Urinary bladder (tissue), 4 donors: ENCODE results near the gene IQSEC2. TPM values are rescaled to one million over a fixed set of nuclear protein-coding genes. Genes with fewer than 3 reads are reported as not detected.

ENCODE experiments used
- DNase-seq: peaks from one replicate; pipeline ENCODE4 v3.0.0-alpha.2; 2015; ENCODE audit errors: extremely low spot score
- H3K27ac ChIP-seq: one replicate; pipeline ENCODE4 v1.5.1; 2013; ENCODE audit warnings: low read depth, mild to moderate bottlenecking, moderate library complexity
- H3K36me3 ChIP-seq: one replicate; pipeline ENCODE4 v1.6.1; 2013; ENCODE audit warnings: mild to moderate bottlenecking, moderate library complexity; ENCODE audit not compliant: insufficient read depth
- H3K4me1 ChIP-seq: one replicate; pipeline ENCODE4 v1.6.1; 2013; ENCODE audit warnings: mild to moderate bottlenecking, moderate library complexity; ENCODE audit not compliant: insufficient read depth
- H3K4me3 ChIP-seq: one replicate; pipeline ENCODE4 v1.5.1; 2013; ENCODE audit warnings: low read depth, low read length
- WGBS: extraction: QIAGEN DNeasy Blood & Tissue Kit; methylation state at CpG from one replicate; pipeline ENCODE4 v1.1.7; 2013; 5-methylcytosine and 5-hydroxymethylcytosine counted together
- polyA plus RNA-seq: library from polyadenylated mRNA; stranded (reverse); fragments of 200-250 nt; gene quantifications from one replicate; pipeline ENCODE4 v1.2.3, GENCODE V29; 2013
- total RNA-seq: library from RNA; depleted of rRNA; stranded (reverse); fragments of >200 nt; gene quantifications from one replicate; pipeline ENCODE4 v1.2.3, GENCODE V29; 2014
- donor health status: healthy with polysubstance abuse.
- donor health status: healthy.

The IQSEC2 gene
- total and polyA plus RNA-seq, 2 donors, result 6.6 to 15.7 TPM

- 95% methylated on average over 22 of the region's 22 CpGs for WGBS
Observed at GRCh38 chrX:53254570-53255461, 26.6 kb downstream of the IQSEC2 start.

GRCh38 chrX:53253293-53254020 is 27.9 kb downstream of the IQSEC2 start:
- Histone ChIP-seq H3K27ac (no peak overlapping the region), H3K36me3 (no peaks in the 10 kb centered on the region), H3K4me3 (no peak overlapping the region), H3K4me1 (no peaks in the 10 kb centered on the region)
- 88% methylated on average over 3 of the region's 3 CpGs for WGBS
- DNase-seq, result no peak

More at GRCh38 chrX:53254570-53255461, 26.6 kb downstream of the IQSEC2 start:
- Histone ChIP-seq H3K4me3 (no peak overlapping the region), H3K27ac (no peak overlapping the region), H3K4me1 (no peaks in the 10 kb centered on the region), H3K36me3 (no peaks in the 10 kb centered on the region)
- no peak for DNase-seq

GRCh38 chrX:53251307-53251706 is 30.1 kb downstream of the IQSEC2 start:
- no peak for DNase-seq
- H3K4me3 ChIP-seq, result no peak overlapping the region
- H3K4me1 ChIP-seq, result no peaks in the 10 kb centered on the region
- no peak overlapping the region for H3K27ac ChIP-seq
- WGBS, result 63% methylated on average over 2 of the region's 2 CpGs
- H3K36me3 ChIP-seq, result no peaks in the 10 kb centered on the region

GRCh38 chrX:53250556-53250955 is 30.8 kb downstream of the IQSEC2 start:
- Histone ChIP-seq H3K27ac (no peak overlapping the region), H3K36me3 (no peaks in the 10 kb centered on the region), H3K4me3 (no peak overlapping the region), H3K4me1 (no peaks in the 10 kb centered on the region)
- WGBS, result 92% methylated on average over 19 of the region's 19 CpGs
- no peak for DNase-seq

- WGBS, result 90% methylated on average over 1 of the region's 1 CpG
Observed at GRCh38 chrX:53249408-53250042, 31.9 kb downstream of the IQSEC2 start.

DNA sequence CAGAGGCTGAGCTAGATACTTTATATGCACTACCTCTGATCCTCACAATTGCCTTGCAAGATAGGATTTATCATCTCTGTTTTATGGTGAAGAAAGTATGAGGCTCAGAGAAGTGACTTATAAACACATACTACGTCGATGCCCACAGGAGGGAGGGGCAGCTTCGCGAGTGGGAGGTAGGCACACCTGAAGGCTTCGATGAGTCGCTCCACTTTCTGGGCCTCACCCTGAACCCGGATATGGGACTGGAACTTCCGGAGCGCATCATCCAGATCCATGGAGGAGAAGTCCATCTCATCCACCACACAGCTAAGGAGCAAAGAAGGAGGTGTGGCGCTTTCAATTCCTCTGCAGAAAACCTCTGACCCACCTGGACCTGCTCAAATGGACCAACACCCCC is 33.5 kb downstream of the IQSEC2 start:
- no peak for DNase-seq
- 96% methylated on average over 10 of the region's 10 CpGs for WGBS
- H3K27ac ChIP-seq, result no peak overlapping the region
- H3K36me3 ChIP-seq, result no peaks in the 10 kb centered on the region
- H3K4me3 ChIP-seq, result no peak overlapping the region
- no peaks in the 10 kb centered on the region for H3K4me1 ChIP-seq

More at GRCh38 chrX:53249408-53250042, 31.9 kb downstream of the IQSEC2 start:
- DNase-seq, result no peak
- Histone ChIP-seq H3K36me3 (no peaks in the 10 kb centered on the region), H3K4me1 (no peaks in the 10 kb centered on the region), H3K27ac (no peak overlapping the region), H3K4me3 (no peak overlapping the region)

DNA sequence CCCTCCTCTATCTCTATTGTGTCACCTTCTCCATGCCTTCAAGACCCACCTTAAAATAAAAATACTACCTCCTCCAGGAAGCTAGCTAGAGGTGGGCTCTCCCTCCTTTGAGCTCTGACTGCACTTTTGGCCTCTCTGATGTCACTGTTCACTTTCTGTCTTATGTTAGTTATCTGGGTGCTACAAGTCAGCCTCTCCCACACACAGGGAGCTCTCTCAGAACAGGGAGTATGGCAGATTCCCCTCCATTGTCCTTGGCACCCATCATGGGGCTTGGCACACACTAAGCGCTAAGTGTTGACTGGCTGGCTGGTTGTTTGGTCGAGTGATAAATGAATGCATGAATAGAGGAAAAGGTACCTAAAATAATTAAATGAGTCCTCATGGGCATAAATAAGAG is 35.2 kb downstream of the IQSEC2 start:
- WGBS, result 85% methylated on average over 2 of the region's 2 CpGs
- H3K4me3 ChIP-seq, result no peak overlapping the region

DNA sequence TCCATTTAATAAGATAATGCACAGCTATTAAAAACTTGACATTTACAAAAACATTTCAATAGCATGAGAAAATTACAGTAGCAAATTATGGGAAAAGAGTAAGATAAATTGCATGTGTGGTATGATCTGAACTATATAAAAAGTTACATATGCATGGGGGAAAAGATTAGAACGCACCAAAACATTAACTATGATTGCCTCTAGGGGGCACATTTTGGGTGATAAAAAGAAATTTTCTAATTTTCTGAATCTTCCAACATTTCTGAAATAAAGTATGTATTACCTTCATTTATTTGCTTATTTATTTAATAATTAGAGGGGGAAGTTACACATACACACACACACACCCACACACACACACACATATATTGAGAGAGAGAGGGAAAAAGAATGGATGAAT is 36.8 kb downstream of the IQSEC2 start:
- Histone ChIP-seq H3K4me1 (no peaks in the 10 kb centered on the region), H3K27ac (no peak overlapping the region), H3K4me3 (no peak overlapping the region), H3K36me3 (no peaks in the 10 kb centered on the region)
- DNase-seq, result no peak
- 82% methylated on average over 1 of the region's 1 CpG for WGBS

More for the DNA sequence above, 35.2 kb downstream of the IQSEC2 start:
- Histone ChIP-seq H3K36me3 (no peaks in the 10 kb centered on the region), H3K4me1 (no peaks in the 10 kb centered on the region), H3K27ac (no peak overlapping the region)
- DNase-seq, result no peak

DNA sequence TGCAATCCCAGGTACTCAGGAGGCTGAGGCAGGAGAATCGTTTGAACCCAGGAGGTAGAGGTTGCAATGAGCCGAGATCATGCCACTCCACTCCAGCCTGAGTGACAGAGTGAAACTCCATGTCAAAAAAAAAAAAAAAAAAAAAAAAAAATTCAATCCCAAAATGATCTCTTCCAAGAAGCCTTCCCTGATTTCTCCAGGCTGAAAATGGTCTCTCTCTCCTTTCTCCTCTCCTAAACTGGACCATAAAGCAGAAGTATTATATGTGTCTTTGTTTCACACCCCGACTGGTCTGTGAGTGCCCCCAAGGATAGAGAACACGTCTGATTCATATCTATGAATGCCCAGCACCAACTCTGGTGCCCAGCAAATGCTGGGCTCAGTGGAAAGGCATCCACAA is 39.1 kb downstream of the IQSEC2 start:
- H3K36me3 ChIP-seq, result peaks cover 2% of the 10 kb centered on the region
- 90% methylated on average over 4 of the region's 4 CpGs for WGBS

DNA sequence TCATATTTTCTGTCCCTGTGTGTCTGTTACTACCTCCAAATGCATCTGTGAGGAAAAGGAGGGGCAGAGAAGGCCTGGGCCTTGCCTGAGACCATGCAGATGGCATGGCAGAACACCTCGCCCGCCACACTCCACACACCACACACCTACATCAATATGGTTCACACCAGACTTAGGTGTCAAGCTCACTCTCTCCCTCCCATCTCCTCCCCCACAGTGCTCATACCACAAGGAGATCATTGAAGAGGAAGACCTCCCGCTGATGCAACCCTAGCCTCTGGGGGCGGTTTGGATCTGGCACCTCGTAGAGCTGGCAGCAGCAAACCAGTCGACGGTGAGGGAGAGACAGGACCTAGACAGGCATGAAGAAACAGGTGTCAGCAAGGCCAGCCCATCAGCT is 39.8 kb downstream of the IQSEC2 start:
- DNase-seq, result no peak
- peaks cover 2% of the 10 kb centered on the region for H3K36me3 ChIP-seq
- 91% methylated on average over 7 of the region's 7 CpGs for WGBS
- no peaks in the 10 kb centered on the region for H3K4me1 ChIP-seq
- H3K4me3 ChIP-seq, result no peak overlapping the region
- H3K27ac ChIP-seq, result no peak overlapping the region

More for the DNA sequence above, 39.1 kb downstream of the IQSEC2 start:
- H3K4me3 ChIP-seq, result no peak overlapping the region
- H3K27ac ChIP-seq, result no peak overlapping the region
- no peaks in the 10 kb centered on the region for H3K4me1 ChIP-seq
- DNase-seq, result no peak

- Histone ChIP-seq H3K4me3 (no peak overlapping the region), H3K4me1 (no peaks in the 10 kb centered on the region), H3K36me3 (peaks cover 2% of the 10 kb centered on the region), H3K27ac (no peak overlapping the region)
- no peak for DNase-seq
- WGBS, result 67% methylated on average over 6 of the region's 6 CpGs
Observed at GRCh38 chrX:53239474-53239873, 41.9 kb downstream of the IQSEC2 start.

- WGBS, result 74% methylated on average over 10 of the region's 10 CpGs
- no peak overlapping the region for H3K4me3 ChIP-seq
- DNase-seq, result no peak
Observed at GRCh38 chrX:53237056-53237455, 44.3 kb downstream of the IQSEC2 start.

DNA sequence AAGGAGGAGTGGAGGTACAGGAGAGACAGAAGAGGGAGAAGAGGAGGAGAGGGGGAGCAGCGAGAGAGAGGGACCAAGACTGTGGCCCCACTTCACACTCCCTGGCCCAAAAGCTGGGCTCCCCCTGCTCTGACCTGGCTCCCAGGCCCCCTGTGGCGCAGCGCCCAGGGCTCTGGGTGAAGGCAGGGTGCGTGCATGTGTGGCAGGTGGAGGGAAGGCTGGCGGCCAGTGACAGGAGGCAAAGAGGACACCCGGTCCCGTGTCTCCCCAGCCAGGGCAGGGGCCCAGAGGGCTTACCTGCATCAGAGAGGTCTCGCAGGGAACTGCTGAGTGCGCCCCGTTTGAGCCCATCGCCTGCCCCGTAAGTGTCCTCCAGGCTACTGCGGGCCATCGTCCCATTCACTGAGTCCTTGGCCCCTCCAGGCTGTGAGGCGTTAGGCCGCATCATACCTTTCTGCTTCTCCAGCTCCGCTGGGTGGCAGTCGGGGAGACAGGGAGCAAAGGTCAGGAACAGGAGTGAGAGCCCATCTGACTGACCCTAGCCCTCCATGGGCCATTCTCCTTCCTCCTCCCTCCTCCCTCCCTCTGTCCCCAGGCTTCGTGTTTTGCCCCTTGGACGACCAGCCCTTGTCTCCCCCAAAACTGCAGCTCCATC is 45.2 kb downstream of the IQSEC2 start:
- Histone ChIP-seq H3K4me3 (no peak overlapping the region), H3K4me1 (no peaks in the 10 kb centered on the region), H3K27ac (no peak overlapping the region), H3K36me3 (peaks cover 2% of the 10 kb centered on the region)
- DNase-seq, result no peak
- 89% methylated on average over 20 of the region's 20 CpGs for WGBS

More at GRCh38 chrX:53237056-53237455, 44.3 kb downstream of the IQSEC2 start:
- H3K27ac ChIP-seq, result no peak overlapping the region
- H3K36me3 ChIP-seq, result peaks cover 2% of the 10 kb centered on the region
- H3K4me1 ChIP-seq, result no peaks in the 10 kb centered on the region
